ENCODE results near the gene IZUMO4. TPM values are rescaled to one million over a fixed set of nuclear protein-coding genes. Genes with fewer than 3 reads are reported as not detected.
"Not testable (repeated sequence)": the region's sequence is repeated elsewhere in the genome, so short reads cannot be mapped to it uniquely, and the experiment has no call there.

IZUMO4 gene
- polyA plus RNA-seq, 1 donor = 6.2 TPM

DNA sequence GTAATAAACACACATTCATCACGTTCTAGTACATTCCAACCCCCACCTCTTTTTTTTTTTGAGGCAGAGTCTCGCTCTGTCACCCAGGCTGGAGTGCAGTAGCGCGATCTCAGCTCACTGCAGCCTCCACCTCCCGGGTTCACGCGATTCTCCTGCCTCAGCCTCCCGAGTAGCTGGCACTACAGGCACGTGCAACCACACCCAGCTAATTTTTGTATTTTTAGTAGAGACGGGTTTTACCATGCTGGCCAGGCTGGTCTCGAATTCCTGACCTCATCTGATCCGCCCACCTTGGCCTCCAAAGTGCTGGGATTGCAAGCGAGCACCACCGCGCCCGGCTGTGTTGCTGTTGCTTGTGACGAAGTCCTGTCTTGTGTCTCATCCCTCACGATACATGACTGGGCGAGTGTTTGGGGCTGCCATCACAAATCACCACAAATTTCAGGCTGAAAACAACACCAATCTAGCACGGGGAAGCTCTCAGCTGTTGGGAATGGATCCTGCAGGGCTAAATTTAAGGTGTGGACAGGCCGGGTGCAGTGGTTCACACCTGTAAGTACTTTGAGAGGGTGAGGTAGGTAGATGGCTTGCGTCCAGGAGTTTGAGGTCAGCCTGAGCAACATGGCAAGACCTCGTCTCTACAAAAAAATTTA lies 16.3 kb upstream of the IZUMO4 start:
- DNase-seq = no peak

DNA sequence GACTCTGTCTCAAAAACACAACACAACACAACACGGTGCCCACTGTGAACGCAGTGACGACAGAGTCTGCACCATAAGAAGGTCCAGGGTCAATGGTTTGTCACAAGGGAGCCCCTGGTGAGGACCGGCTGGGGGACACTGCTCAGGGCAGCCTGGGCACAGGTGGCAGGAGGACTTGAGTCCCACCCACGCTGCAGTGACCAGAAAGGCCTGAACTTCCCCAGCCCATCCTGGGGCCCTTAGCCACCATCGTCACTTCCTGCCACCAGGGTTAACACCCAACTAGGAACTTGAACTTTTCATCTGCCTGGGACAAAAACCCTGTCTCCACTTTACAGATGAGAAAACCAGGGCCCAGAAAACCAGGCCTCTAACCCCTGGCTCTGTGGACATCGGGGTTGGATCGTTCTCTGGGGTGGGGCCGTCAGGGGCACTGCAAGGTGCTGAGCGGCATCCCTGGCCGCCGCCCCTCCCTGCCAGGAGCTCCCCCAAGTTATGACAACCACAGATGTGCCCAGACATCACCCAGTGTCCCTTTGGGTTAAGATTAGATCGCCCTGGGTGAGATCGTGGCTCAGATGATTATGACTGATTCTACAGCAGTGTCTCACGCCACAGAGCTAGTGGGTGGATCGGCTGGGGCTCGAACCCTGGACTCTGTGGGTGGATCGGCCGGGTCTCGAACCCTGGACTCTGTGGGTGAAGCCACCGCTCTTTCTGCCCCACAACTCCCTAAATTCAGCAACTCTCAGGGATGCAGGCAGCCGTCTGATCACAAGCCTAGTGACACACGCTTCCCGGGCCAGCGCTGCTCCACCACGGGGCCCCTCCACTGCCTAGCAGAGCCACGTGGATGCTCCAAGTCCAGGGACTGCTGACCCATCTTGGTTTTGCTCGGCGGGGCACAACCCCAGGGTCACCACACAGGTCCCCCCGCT lies 14.6 kb upstream of the IZUMO4 start:
- no peak for DNase-seq

DNA sequence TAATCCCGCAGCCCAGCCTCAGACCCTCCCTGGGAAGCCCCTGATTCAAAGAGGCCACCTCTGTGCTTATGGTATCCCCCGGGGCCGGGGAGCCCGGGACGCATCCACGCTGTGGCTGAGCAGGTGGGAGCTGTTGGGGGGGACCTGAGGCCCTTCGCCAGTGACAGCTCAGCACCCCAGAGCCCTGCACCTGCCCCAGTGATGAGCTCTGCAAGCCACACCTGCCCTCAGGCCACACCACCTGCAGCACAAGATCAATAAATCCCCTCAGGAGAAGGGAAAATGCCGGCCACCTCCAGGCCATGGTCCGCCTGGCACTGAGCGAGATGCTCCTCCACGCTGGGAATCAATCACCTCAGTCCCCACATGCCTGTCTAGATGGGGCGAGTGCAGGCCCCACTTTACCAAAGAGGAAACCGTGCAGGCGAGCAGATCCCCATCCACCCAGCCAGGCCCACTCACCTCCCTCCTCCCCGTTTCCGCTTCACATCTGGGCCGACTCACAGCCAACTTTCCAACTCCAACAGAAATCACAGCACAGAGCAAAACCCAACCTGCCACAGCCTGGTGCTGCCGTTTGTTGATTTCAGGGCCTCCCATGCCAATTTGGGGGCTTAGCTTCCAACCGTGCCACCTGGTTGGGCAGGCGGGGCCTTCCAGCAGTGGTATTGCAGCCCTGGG lies 13.4 kb upstream of the IZUMO4 start:
- DNase-seq = no peak

DNA sequence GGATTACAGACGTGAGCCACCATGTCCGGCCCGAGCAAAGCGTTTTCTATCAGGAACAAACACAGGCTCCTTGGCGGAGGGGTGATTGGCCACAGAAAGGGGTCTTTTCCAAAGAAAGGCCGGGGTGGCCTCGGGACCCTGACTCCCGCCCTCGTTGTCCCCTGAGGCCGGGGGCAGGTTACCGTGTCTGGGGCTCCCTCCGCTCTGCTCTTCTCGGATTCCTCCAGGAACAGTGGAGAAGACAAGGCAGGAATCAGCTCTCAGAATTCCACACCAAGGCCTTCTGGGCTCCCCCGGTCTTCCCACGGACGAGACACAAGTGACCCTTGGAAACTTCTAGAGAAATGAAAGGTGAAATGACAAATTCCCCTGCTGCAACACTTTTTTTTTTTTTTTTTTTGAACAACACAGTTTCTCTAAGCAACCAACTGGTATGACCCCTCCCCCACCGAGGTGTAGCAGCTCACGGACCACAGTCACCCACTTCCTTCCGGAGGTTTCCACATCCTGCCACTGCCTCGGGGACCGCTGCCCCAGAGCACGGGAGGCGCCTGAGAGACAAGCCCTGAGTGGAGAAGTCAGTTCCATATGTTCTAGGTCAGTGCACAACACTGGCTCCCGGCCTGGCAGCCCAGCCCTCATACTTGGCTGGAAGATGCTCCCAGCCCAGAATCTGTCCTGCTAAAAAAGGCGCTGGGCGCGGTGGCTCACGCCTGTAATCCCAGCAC lies 11.6 kb upstream of the IZUMO4 start:
- no peak for DNase-seq

DNA sequence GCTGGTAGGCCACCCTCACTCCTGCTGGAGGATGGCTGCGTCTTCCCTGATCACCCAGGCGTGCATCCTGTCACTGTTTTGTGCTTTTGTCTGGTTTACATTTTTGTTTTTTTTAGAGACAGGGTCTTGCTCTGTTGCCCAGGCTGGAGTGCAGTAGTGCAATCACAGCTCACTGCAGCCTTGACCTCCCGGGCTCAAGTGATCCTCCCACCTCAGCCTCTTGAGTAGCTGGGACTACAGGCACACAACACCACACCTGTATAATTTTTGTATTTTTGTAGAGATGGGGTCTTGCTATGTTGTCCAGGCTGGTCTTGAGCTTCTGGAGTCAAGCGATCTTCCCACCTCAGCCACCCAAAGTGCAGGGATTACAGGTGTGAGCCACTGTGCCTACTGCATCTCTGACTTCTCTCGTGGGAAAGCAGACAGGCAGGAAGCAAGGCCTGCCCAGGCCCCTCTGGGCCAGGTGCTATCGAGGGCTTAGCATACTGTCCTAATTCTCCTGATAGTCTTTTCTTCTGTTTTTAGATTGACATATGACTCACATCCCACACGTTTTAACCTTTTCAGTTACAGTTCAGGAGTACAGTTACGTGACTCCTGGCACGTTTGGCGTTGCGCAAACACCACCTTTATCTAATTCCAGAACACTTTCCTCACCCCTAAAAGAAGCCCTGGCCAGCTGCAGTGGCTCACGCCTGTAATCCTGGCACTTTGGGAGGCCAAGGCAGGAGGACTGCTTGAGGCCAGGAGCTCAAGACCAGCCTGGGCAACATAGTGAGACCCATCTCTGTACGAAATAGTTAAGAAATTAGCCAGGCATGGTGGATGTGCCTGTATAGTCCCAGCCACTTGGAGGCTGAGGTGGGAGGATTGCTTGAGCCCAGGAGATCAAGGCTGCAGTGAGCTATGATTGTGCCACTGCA lies 9.8 kb upstream of the IZUMO4 start:
- DNase-seq = not testable (repeated sequence)

DNA sequence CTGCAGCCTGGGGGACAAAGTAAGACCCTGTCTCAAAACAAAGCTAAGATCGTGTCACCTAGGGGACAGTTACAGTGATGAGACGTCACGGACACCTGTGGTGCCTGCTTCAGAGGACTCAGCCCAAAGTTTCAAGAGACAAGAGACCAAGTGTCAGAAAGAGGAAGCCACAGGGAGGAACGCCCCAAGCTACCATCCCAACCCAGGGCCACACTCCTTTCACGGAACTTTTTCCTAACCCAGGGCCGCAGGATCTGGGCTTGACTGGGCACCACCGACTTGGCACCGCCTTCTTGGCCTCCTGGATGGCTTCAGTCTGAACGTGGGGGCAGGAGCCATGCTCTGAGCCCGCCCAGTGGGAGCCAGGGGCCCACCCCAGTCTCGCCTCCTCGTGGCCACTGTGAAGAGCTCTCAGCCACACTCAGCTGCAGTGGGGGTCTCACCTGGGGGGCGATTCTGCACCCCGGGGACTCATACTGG lies 9.1 kb upstream of the IZUMO4 start:
- no peak for DNase-seq

DNA sequence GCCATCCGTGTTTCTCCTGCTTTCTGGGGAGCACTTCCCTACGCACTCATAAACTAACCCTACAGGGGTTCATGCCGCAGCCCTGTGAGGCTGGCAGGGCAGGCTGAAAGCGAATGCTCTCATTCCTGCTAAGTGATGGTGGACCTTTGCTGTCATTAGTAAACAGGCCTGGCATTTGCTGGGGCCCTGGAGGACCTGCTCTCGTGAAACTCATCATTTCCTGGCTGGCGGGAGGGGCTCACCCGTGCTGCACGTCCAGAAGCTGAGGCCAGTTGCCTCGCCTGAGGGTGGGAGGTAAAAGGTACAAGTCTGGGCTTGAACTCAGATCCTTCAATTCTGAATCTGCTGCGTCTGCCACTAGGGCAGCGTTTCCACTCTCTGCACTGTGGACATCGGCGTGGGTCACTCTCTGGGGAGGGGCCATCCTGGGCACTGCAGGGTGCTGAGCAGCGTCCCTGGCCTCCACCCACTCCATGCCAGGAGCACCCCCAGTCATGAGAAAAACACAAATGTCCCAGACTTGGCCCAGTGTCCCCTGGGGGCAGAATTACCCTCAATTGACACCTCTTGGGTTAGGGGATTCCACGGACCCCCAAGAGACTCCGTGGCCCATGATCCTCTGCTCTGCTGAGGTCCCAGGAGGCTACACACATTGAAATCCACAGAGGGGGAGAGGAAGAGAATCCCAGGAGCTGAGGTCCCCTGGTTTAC lies 7.6 kb upstream of the IZUMO4 start:
- DNase-seq = no peak

DNA sequence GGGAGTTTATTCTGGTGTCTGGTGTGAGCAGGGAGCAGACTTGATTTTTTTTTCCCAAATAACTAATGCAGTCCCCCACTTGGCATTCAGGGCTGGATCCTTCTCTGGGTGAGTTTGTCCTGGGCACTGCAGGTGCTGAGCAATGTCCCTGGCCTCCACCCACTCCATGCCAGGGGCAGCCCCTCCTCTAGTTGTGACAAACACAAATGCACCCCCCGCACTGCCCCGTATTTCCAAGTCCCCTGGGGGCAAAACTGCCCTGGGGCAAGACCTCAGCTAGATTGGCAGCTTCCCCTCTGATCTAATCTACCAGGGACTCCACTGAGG lies 7.0 kb upstream of the IZUMO4 start:
- no peak for DNase-seq

DNA sequence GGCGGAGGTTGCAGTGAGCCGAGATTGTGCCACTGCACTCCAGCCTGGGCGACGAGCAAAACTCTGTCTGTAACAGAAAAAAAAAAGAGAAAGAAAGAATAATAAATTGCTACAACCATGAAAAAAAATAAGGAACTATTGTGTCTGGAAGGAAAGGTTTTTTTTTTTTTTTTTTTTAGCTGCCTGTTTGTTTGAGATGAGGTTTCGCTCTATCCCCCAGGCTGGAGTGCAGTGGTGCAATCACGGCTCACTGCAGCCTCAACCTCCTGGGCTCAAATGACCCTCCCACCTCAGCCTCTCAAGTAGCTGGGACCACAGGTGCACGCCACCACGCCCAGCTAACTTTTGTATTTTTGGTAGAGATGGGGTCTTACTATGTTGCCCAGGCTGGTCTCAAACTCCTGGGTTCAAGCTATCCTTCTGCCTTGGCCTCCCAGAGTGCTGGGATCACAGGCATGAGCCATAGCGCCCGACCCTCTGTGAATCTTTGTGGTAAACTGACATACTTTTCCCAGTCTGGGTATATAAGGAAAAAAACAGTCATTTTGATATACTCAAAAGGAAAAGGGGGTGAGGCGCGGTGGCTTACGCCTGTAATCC lies 4.7 kb upstream of the IZUMO4 start:
- DNase-seq = not testable (repeated sequence)

DNA sequence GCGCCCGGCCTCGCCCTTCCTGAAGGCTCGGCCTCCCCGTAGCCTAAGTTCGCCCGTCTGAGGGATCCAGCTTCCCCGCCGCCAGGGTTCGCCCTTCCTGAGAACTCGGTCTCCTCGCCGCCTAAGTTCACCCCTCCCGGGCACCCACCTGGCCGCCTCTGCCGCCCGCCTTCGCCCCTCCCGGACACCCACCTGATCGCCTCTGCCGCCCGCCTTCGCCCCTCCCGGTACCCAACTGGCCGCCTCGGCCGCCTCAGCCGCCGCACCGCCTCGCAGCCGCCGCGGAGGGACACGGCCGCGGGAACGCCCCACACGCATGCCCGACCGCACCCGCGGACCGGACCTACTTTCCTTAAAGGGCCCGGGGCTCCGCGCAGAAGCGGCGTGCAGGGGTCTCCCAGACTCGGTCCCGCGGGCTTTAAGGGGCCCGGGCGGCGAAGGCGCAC lies 658 bp upstream of the IZUMO4 start, which contains the start of gene MOB3A:
TSS of gene MOB3A (minus strand) at position 293 of the 446 bp plus-strand sequence. CDS start 17,766 bp downstream, outside the sequence.
- DNase-seq = no peak

DNA sequence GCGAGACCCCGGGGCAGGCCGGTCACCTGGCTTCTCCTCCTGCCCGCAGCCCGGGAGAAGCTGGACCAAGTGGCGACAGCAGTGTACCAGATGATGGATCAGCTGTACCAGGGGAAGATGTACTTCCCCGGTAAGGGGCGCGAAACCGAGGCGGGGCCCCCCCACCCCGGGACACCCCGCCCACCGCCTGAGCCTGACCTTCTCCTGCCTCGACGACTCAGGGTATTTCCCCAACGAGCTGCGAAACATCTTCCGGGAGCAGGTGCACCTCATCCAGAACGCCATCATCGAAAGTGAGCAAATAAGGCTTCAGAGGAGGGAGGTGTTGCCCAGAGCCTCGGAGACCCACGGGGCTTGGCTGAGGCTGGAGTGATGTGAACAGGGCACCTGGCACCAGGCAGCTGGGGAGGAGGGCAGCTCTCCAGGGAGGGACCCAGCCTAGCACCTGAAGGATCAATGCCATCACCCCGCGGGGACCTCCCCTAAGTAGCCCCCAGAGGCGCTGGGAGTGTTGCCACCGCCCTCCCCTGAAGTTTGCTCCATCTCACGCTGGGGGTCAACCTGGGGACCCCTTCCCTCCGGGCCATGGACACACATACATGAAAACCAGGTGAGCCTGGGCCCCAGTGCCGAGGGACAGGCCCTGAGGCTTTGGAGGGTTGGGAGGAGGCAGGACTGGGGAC lies 629 bp downstream of the IZUMO4 start:
- no peak for DNase-seq

DNA sequence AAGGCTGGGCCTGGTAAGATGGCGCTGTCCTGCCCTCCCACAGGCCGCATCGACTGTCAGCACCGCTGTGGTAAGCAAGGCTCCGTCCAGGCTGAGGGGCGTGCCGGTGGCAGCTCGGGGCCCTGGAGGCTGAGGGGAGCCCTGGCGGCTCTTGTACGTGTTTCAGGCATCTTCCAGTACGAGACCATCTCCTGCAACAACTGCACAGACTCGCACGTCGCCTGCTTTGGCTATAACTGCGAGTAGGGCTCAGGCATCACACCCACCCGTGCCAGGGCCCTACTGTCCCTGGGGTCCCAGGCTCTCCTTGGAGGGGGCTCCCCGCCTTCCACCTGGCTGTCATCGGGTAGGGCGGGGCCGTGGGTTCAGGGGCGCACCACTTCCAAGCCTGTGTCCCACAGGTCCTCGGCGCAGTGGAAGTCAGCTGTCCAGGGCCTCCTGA lies 1.2 kb downstream of the IZUMO4 start:
- DNase-seq = no peak

DNA sequence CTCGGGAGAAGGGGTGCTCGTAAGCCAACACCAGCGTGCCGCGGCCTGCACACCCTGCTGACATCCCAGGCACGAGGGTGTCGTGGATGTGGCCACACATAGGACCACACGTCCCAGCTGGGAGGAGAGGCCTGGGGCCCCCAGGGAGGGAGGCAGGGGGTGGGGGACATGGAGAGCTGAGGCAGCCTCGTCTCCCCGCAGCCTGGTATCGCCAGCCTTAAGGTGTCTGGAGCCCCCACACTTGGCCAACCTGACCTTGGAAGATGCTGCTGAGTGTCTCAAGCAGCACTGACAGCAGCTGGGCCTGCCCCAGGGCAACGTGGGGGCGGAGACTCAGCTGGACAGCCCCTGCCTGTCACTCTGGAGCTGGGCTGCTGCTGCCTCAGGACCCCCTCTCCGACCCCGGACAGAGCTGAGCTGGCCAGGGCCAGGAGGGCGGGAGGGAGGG lies 2.4 kb downstream of the IZUMO4 start:
- DNase-seq = no peak

DNA sequence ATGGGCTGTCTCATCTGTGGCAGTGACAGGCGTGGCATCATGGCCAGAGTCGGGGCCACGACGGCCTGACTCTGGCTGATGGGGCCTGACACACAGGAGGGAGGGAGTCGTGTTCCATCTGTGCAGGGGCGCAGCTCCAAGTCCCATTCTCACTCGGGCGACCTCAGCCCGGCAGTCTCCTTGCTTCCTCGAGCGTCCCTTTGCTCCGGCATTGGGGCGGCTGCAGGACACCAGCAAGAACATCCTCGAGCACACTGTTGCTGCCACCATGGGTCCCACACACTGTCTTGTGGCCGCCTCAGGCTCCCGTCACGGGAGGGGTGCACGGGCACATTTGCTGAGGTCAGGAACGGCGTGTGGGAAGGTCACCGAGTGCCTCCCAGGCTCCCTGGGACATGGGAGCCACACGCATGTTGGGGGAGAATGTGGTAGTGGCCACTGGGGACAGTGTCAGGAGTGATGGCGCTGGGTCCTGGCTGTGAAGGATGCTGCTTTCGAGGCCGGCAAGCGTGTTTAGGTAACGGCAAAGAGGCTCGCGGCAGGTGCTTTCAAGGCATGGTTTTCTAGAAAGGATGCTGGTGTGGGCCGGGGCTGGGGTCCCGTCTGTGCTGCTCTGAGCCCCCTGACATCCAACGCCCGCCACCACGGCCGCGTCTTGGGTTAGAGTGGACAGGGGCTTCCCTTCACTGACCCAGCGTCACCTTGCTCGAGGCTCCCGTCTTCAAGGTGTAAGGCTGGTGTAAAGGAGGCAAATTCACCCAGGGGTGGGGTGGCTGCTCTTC lies 3.4 kb downstream of the IZUMO4 start:
- no peak for DNase-seq

DNA sequence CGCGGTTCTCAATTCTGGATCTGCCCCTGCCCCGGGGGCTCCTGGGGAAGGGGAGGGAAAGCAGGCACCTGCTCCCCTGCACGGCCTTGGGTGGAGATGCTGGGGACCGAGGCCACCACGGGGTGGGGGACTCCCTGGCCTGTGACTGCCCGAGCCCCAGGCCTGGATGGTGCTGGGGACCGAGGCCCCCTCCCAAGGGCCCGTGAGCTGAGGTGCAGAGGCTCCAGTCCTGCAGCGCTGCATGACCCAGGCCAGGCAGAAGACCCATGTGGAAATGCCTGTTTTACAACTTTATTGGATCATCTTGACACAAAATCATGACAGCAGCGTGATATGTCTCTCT lies 4.0 kb downstream of the IZUMO4 start:
- DNase-seq = no peak

DNA sequence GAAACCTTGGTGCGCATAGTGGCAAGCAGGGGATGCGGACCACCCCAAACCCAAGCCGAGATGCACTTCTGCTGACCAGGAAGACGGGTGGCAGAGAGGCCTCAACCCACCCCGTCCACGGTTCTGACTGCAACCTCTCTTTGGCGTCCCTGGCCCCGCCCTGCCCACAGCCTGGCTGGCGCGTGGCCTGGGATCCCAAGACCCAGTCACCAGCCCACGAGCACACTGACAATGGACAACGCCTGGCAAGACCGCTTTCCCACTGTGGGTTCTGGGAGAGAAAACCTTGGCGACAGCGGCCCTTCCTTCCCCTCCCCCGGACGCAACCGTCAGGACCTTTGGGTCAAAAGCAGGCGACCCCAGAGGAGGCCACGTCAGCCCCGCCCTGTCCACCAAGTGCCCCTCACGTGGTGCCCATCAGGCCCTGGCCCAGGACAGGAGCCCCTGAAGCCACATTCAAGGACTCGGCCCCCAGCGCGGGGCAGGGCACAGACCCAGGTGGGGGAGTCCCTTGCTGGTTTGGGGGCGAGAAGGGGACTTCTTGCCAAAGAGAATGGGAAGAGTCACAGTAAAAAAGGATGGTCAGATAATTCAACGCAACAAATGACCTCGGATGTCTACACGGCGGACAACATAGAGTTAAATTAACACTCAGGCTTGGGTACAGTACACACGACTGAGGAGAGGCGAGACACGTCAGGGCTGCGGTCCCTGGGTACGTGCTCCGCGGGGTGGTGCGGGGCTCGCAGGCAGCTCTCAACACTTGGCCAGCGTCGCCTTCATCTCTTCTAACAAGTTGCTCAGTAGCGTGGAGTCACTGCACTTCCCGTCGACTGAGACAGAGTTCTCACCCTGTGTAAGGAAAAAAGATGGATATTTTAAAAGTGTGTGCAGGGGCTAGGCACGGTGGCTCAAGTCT lies 5.0 kb downstream of the IZUMO4 start:
- DNase-seq = no peak

DNA sequence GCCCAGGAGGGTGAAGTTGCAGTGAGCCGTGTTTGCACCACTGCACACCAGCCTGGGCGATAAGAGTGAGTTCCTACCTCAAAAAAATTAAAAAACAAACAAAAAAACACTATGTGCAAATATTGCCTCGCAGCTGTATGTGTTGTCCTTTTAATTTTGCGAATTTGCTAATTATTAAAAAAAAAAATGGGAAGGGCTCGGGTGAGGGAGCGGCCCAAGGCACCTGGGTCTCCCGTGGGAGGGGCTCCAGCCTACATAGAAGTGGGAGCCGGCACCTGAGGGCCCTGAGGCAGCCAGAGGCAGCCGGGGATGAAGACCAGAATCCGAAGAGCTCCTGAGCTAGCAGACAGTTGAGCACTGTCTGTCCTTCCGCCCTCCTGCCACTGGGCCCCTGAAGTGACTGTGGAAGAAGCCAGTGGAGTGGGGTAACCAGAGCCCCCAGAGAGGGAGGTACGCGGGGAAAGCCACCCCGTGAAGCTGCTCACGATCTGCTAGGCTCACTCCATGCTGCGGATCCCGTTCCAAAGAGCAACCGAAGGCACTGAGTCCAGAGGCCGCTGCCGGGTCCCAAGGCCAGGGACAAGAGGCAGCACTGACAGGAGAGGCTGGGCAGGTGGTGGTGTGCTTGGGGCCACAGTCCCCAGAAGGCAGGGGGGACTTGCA lies 6.5 kb downstream of the IZUMO4 start:
- no peak for DNase-seq

All from left kidney (tissue), 2 donors.